GM12878 (cell line): ENCODE measurements around the gene FAM20B. TPM values are rescaled to one million over a fixed set of nuclear protein-coding genes. Genes with fewer than 3 reads are reported as not detected.

Source experiments
- ATAC-seq: fragments of 200-7000 bp; cut with Tn5 transposase; 3 replicates; pipeline ENCODE4 v1.9.1; 2020; ENCODE audit warnings: mild to moderate bottlenecking, moderate library complexity
- BruUV-seq: library from RNA; stranded (reverse); fragments of 400-500 nt; replicated peaks from 2 replicates; lab custom pipeline; 2021; lab: Mats Ljungman, UMichigan
- CTCF ChIA-PET: fragments of 300-600 bp; sonication (Branson Sonifier 250); formaldehyde crosslinking; extraction: SDS; loops from one replicate; lab custom pipeline; 2021; ENCODE audit warnings: inconsistent platforms; lab: Yijun Ruan, JAX
- POLR2A ChIA-PET: fragments of 350-600 bp; formaldehyde crosslinking; extraction: SDS; loops from one replicate; lab custom pipeline; 2021; ENCODE audit warnings: inconsistent platforms; lab: Charles Lee
- RAD21 ChIA-PET: fragments of 300-600 bp; sonication (Branson Sonifier 250); formaldehyde crosslinking; loops from one replicate; lab custom pipeline; 2023; ENCODE audit warnings: antibody characterized with exemption; ENCODE audit not compliant: unreplicated experiment; lab: Charles Lee
- SMC1A ChIA-PET: fragments of 300-600 bp; sonication (Branson Sonifier 250); formaldehyde crosslinking; loops from one replicate; lab custom pipeline; 2023; ENCODE audit not compliant: unreplicated experiment, uncharacterized antibody; lab: Charles Lee
- DNase-seq: peaks from one replicate; pipeline ENCODE4 v3.0.0-alpha.2; 2011; ENCODE audit warnings: low read depth, low spot score
- FAIRE-seq: peaks from 3 replicates; lab custom pipeline; 2011; peaks lifted over from hg19 to GRCh38; lab: Jason Lieb, UNC
- H2AFZ ChIP-seq: 2 replicates; pipeline ENCODE4 v1.6.0; 2011; ENCODE audit warnings: low read depth, low read length, control low read depth; ENCODE audit not compliant: control insufficient read depth
- H3K27ac ChIP-seq: 2 replicates; pipeline ENCODE4 v1.5.1; 2011; ENCODE audit warnings: control low read depth; ENCODE audit not compliant: control insufficient read depth, insufficient read depth
- H3K27me3 ChIP-seq, 2 experiments: replicated peaks in 1 of 2; 2 replicates each; pipeline versions ENCODE4 v1.6.0 to v1.6.1; 2011; ENCODE audit warnings: low read length in 1 of 2; ENCODE audit not compliant: control insufficient read depth in 2 of 2, insufficient read depth in 2 of 2
- H3K36me3 ChIP-seq, 2 experiments: 2 replicates each; pipeline ENCODE4 v1.5.1; 2011; ENCODE audit warnings: low read length in 1 of 2; ENCODE audit not compliant: control insufficient read depth in 2 of 2, insufficient read depth in 2 of 2
- H3K4me1 ChIP-seq: 2 replicates; pipeline ENCODE4 v1.6.1; 2011; ENCODE audit warnings: mild to moderate bottlenecking, low read length, moderate library complexity, mixed read lengths; ENCODE audit not compliant: control insufficient read depth, insufficient read depth
- H3K4me2 ChIP-seq: 2 replicates; pipeline ENCODE4 v1.6.0; 2011; ENCODE audit warnings: control low read depth; ENCODE audit not compliant: control insufficient read depth, insufficient read depth
- H3K4me3 ChIP-seq: fragments of 200-600 bp; sonication (generic); 2 replicates; pipeline ENCODE4 v1.5.1; 2016
- H3K79me2 ChIP-seq: 2 replicates; pipeline ENCODE4 v1.6.0; 2011; ENCODE audit warnings: low read length; ENCODE audit not compliant: control insufficient read depth, insufficient read depth
- H3K9ac ChIP-seq: 2 replicates; pipeline ENCODE4 v1.8.0; 2011; ENCODE audit warnings: low read length, control low read depth, mixed read lengths; ENCODE audit not compliant: control insufficient read depth, insufficient read depth
- H3K9me3 ChIP-seq: replicated peaks from 3 replicates; pipeline ENCODE4 v1.5.1; 2011; ENCODE audit warnings: mild to moderate bottlenecking, low read length; ENCODE audit not compliant: control insufficient read depth, insufficient read depth
- H4K20me1 ChIP-seq: 2 replicates; pipeline ENCODE4 v1.6.0; 2011; ENCODE audit not compliant: control insufficient read depth, insufficient read depth
- ATF7 ChIP-seq: fragments of 450-650 bp; IDR thresholded peaks from 2 replicates; pipeline ENCODE4 v1.6.1; 2016; ENCODE audit warnings: low read depth, mild to moderate bottlenecking
- BHLHE40 ChIP-seq, 2 experiments: fragments of 450-650 bp in 1 of 2; IDR thresholded peaks; 2 replicates each; pipeline ENCODE4 v1.6.1; 2011 to 2017; ENCODE audit warnings: low read depth in 2 of 2, borderline replicate concordance in 1 of 2, improper control_type of control experiment in 1 of 2, low read length in 1 of 2, mild to moderate bottlenecking in 1 of 2
- CREB1 ChIP-seq: IDR thresholded peaks from 2 replicates; pipeline ENCODE4 v1.6.1; 2012; ENCODE audit warnings: low read depth, mild to moderate bottlenecking, inconsistent platforms
- EP300 ChIP-seq, 2 experiments: fragments of 150-350 bp in 1 of 2; IDR thresholded peaks; 2 replicates each; pipeline ENCODE4 v1.6.1; 2011 to 2012; ENCODE audit warnings: low read depth in 2 of 2, low read length in 2 of 2, borderline replicate concordance in 1 of 2, improper control_type of control experiment in 1 of 2, inconsistent platforms in 1 of 2; ENCODE audit not compliant: control insufficient read depth in 1 of 2
- ETV6 ChIP-seq, 2 experiments: fragments of 450-650 bp in 1 of 2; IDR thresholded peaks in 1 of 2; conservative IDR thresholded peaks in 1 of 2; 2 replicates each; pipeline ENCODE4 v1.6.1; 2014; ENCODE audit warnings: antibody characterized with exemption in 1 of 2, borderline replicate concordance in 1 of 2, low read depth in 1 of 2, mild to moderate bottlenecking in 1 of 2, moderate library complexity in 1 of 2
- IKZF2 ChIP-seq, 2 experiments: fragments of 450-650 bp; IDR thresholded peaks; 2 replicates each; pipeline ENCODE4 v1.6.1; 2017; ENCODE audit warnings: mild to moderate bottlenecking in 2 of 2, moderate library complexity in 2 of 2
- IRF4 ChIP-seq: IDR thresholded peaks from 2 replicates; pipeline ENCODE4 v1.6.1; 2011; ENCODE audit warnings: low read depth, low read length
- JUNB ChIP-seq: IDR thresholded peaks from 2 replicates; pipeline ENCODE4 v1.6.1; 2016; ENCODE audit warnings: antibody characterized with exemption, mild to moderate bottlenecking
- MTA3 ChIP-seq: IDR thresholded peaks from 2 replicates; pipeline ENCODE4 v1.6.1; 2012; ENCODE audit warnings: low read length, inconsistent platforms, borderline replicate concordance
- NFIC ChIP-seq: IDR thresholded peaks from 2 replicates; pipeline ENCODE4 v1.6.1; 2012; ENCODE audit warnings: low read depth, mild to moderate bottlenecking, inconsistent platforms, low read length, moderate library complexity
- POLR2AphosphoS5 ChIP-seq: IDR thresholded peaks from 2 replicates; pipeline ENCODE4 v1.6.1; 2011; ENCODE audit warnings: mild to moderate bottlenecking, low read length, inconsistent platforms
- RUNX3 ChIP-seq: IDR thresholded peaks from 2 replicates; pipeline ENCODE4 v1.6.1; 2012; ENCODE audit warnings: low read length, inconsistent platforms
- SMAD5 ChIP-seq: IDR thresholded peaks from 2 replicates; pipeline ENCODE4 v1.6.1; 2016; ENCODE audit warnings: antibody characterized with exemption, low read depth
- SMARCA5 ChIP-seq: fragments of 450-650 bp; IDR thresholded peaks from 2 replicates; pipeline ENCODE4 v1.6.1; 2017; ENCODE audit warnings: mild to moderate bottlenecking
- SP1 ChIP-seq: IDR thresholded peaks from one replicate; pipeline ENCODE4 v1.6.1; 2011; ENCODE audit warnings: low read depth, low read length
- TARDBP ChIP-seq: IDR thresholded peaks from 2 replicates; pipeline ENCODE4 v1.6.1; 2016; ENCODE audit warnings: borderline replicate concordance
- ZNF384 ChIP-seq: IDR thresholded peaks from 2 replicates; pipeline ENCODE4 v1.6.1; 2012; ENCODE audit warnings: low read depth, mild to moderate bottlenecking, low read length, improper control_type of control experiment, borderline replicate concordance
- ZNF622 ChIP-seq: fragments of 450-650 bp; IDR thresholded peaks from 2 replicates; pipeline ENCODE4 v1.6.1; 2017; ENCODE audit warnings: mild to moderate bottlenecking, inconsistent platforms
- WGBS: methylation state at CpG from one replicate; pipeline ENCODE4 v1.1.6; 2016; ENCODE audit warnings: low lambda C conversion rate; ENCODE audit not compliant: insufficient replicate concordance, insufficient coverage; ENCODE audit errors: missing lambda C conversion rate; 5-methylcytosine and 5-hydroxymethylcytosine counted together
- in situ Hi-C: fragments of 300-500 bp; cut with MboI; formaldehyde crosslinking; loops from 9 replicates; pipeline ENCODE4 v1.14.3; 2018; ENCODE audit warnings: mixed read lengths
- intact Hi-C: fragments of 100-400 bp; cut with micrococcal nuclease; formaldehyde crosslinking; loops from one replicate; pipeline ENCODE4 v1.14.2; 2022; ENCODE audit not compliant: unreplicated experiment
- polyA plus RNA-seq, 11 experiments: library from polyadenylated mRNA; depleted of rRNA in 4 of 11; unstranded in 6 of 11; stranded (reverse) in 5 of 11; fragments of >200 nt; fragmentation: Nextera tagmentation in 4 of 11; fragmentation: Illumina TruSeq in 1 of 11; extraction: Ambion mirVana in 4 of 11; extraction: Trizol in 1 of 11; gene quantifications; 1 replicate in 1 of 11; 2 replicates in 10 of 11; pipeline versions ENCODE4 v1.2.1 to v1.2.3, GENCODE V29; 2011 to 2016; ENCODE audit warnings: inconsistent platforms in 2 of 11, missing spikeins in 2 of 11, low read depth in 1 of 11
- total RNA-seq, 4 experiments: library from RNA; depleted of rRNA in 3 of 4; stranded (reverse); fragments of >200 nt in 3 of 4; fragmentation: Illumina TruSeq in 1 of 4; extraction: Trizol in 1 of 4; gene quantifications; 2 replicates each; pipeline versions ENCODE4 v1.2.1 to v1.2.3, GENCODE V29; 2013 to 2021
- TF ChIP-seq, protein P1 (sequence below): fragments of 450-650 bp; IDR thresholded peaks from 2 replicates; pipeline ENCODE4 v1.6.1; 2016; ENCODE audit warnings: mild to moderate bottlenecking
- TF ChIP-seq, protein P2 (sequence below): fragments of 450-650 bp; IDR thresholded peaks from 2 replicates; pipeline ENCODE4 v1.6.1; 2017; ENCODE audit warnings: low read depth, mild to moderate bottlenecking, moderate library complexity
- TF ChIP-seq, protein P3 (sequence below): IDR thresholded peaks from 2 replicates; pipeline ENCODE4 v1.6.1; 2011; ENCODE audit warnings: mild to moderate bottlenecking, low read depth, low read length, moderate library complexity; ENCODE audit not compliant: insufficient replicate concordance

The FAM20B gene
- total and polyA plus RNA-seq, 10 of the 15 experiments (the other 5 are each of a cell fraction or from before 2014, with no cell fraction given): 2.4 to 25.6 (median 12.8) TPM

DNA sequence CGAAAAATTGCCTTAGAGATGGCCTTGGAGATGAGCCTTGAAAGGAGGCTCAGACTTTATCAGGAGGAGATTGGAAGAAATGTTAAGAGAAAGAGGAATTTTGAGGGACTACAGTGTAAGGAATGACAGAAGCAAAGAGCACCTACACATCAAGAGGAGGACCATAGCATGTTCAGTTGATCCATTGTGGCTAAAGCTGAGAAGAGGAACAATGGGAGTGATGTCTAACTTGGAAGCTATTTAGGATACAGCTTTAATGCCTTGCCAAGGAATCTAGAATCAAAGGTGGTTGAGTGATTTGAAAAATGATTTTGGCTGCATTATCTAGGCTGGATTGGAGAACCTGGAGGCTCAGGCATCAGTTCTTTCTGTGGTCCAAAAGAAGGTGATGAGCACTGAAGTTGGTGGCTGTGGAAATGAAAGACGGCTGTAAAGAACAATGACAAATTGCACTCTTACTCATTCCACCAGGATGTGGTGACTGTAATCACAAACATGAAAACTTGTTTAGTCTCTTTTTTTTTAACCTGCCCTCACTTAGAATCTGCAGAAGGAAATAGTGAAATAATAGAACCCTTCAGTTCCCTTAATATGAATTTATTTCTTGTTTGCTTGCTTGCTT is 11.3 kb downstream of the FAM20B start:
- no peaks in the 10 kb centered on the region for H4K20me1 ChIP-seq
- ChIA-PET POLR2A (interaction anchor here (0.5 to 0.7 kb wide), 2 partner anchors 46 to 446 kb away, joined by 3 to 5 read pairs; no protein-coding TSS in a partner anchor), CTCF (interaction anchor here (1.9 kb wide), 1 partner anchor 44 kb away, joined by 5 read pairs; the partner anchor contains the start of gene TOR3A), SMC1A (interaction anchor here (1.0 to 1.6 kb wide), 3 partner anchors 11 to 30 kb away, joined by 3 to 4 read pairs (median 3); no protein-coding TSS in a partner anchor), RAD21 (interaction anchor here (1.0 to 1.3 kb wide), 2 partner anchors 10 to 44 kb away, joined by 4 to 5 read pairs; no protein-coding TSS in a partner anchor)
- in situ Hi-C loops (no loop called here), intact Hi-C loops (no loop called here)
- peaks cover 54% of the 10 kb centered on the region for H3K4me1 ChIP-seq
- peak overlapping the region; percentile 78 for H3K4me2 ChIP-seq
- H3K9ac ChIP-seq: no peak overlapping the region
- ATAC-seq (peak; percentile 63), DNase-seq (peak; percentile 43), FAIRE-seq (peak; percentile 82)
- no peak overlapping the region for H2AFZ ChIP-seq
- BruUV-seq: no TSS peak
- peaks cover 49% of the 10 kb centered on the region for H3K79me2 ChIP-seq
- no peaks in the 10 kb centered on the region for H3K36me3 ChIP-seq
- H3K27me3 ChIP-seq: no peaks in the 10 kb centered on the region
- no peak overlapping the region for H3K4me3 ChIP-seq
- WGBS: 45% methylated on average over 2 of the region's 2 CpGs
- H3K27ac ChIP-seq: peak overlapping the region; percentile 13; the same call in 1 of the 2 replicates
- no peaks in the 10 kb centered on the region for H3K9me3 ChIP-seq
- TF ChIP-seq SP1 (no peak), RUNX3 (peak; percentile 85), NFIC (peak; percentile 47; the same call in 1 of the 2 replicates), POLR2AphosphoS5 (no peak), JUNB (peak; percentile 68), ETV6 (conservative IDR thresholded peaks at IDR 0.05 in 1 of 2, IDR thresholded peaks at IDR 0.05 in 1 of 2; ENCODE audit: borderline replicate concordance in 1 of 2, low read depth in 1 of 2) (peak in 1 of 2 experiments; percentile 62; a peak in 1 of 4 replicates), IRF4 (peak; percentile 55; the same call in 1 of the 2 replicates), IKZF2 (IDR thresholded peaks at IDR 0.05) (peak; percentile 61 to 68), CREB1 (0 out of 2 replicates have a peak, but pooled peaks have one; percentile 15), ATF7 (peak; percentile 61), SMAD5 (no peak), SMARCA5 (no peak), TARDBP (no peak), EP300 (IDR thresholded peaks at IDR 0.05; ENCODE audit: borderline replicate concordance in 1 of 2, control insufficient read depth in 1 of 2, low read depth in 2 of 2, low read length in 2 of 2) (0 out of 4 replicates have a peak, but pooled peaks of 1 of the 2 experiments have one; percentile 26), MTA3 (no peak), BHLHE40 (IDR thresholded peaks at IDR 0.05; ENCODE audit: borderline replicate concordance in 1 of 2, low read depth in 2 of 2, low read length in 1 of 2) (no peak), ZNF622 (no peak), ZNF384 (peak; percentile 64)
- TF ChIP-seq, protein P1, sequence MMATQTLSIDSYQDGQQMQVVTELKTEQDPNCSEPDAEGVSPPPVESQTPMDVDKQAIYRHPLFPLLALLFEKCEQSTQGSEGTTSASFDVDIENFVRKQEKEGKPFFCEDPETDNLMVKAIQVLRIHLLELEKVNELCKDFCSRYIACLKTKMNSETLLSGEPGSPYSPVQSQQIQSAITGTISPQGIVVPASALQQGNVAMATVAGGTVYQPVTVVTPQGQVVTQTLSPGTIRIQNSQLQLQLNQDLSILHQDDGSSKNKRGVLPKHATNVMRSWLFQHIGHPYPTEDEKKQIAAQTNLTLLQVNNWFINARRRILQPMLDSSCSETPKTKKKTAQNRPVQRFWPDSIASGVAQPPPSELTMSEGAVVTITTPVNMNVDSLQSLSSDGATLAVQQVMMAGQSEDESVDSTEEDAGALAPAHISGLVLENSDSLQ: peak; percentile 69
- TF ChIP-seq, protein P2, sequence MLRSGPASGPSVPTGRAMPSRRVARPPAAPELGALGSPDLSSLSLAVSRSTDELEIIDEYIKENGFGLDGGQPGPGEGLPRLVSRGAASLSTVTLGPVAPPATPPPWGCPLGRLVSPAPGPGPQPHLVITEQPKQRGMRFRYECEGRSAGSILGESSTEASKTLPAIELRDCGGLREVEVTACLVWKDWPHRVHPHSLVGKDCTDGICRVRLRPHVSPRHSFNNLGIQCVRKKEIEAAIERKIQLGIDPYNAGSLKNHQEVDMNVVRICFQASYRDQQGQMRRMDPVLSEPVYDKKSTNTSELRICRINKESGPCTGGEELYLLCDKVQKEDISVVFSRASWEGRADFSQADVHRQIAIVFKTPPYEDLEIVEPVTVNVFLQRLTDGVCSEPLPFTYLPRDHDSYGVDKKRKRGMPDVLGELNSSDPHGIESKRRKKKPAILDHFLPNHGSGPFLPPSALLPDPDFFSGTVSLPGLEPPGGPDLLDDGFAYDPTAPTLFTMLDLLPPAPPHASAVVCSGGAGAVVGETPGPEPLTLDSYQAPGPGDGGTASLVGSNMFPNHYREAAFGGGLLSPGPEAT: 0 out of 2 replicates have a peak, but pooled peaks have one; percentile 30
- TF ChIP-seq, protein P3, sequence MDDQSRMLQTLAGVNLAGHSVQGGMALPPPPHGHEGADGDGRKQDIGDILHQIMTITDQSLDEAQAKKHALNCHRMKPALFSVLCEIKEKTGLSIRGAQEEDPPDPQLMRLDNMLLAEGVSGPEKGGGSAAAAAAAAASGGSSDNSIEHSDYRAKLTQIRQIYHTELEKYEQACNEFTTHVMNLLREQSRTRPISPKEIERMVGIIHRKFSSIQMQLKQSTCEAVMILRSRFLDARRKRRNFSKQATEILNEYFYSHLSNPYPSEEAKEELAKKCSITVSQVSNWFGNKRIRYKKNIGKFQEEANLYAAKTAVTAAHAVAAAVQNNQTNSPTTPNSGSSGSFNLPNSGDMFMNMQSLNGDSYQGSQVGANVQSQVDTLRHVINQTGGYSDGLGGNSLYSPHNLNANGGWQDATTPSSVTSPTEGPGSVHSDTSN: peak; percentile 61
